Measurements from ENCODE around the gene CDH4. TPM values are rescaled to one million over a fixed set of nuclear protein-coding genes. Genes with fewer than 3 reads are reported as not detected.

Gene CDH4
- total and polyA plus RNA-seq, 4 experiments from 2014 or later = 0.39 to 1.1 (median 0.41) TPM; not detected in 1

GRCh38 chr20:61806995-61807394, 554.9 kb downstream of the CDH4 start:
- no peaks in the 10 kb centered on the region for H3K9me3 ChIP-seq (ENCODE audit: control insufficient read depth in 1 of 2, low read length in 2 of 2)
- no peak overlapping the region for H3K27ac ChIP-seq (ENCODE audit: low read depth, low read length)
- intact Hi-C loops (cut with micrococcal nuclease) = no loop called here
- Mint-ChIP-seq H3K27ac (no peak overlapping the region), H3K4me1 (peaks cover 0 to 11% (median 1%) of the 10 kb centered on the region in 4 donors), H3K27me3 (peaks cover 0 to 7% of the 10 kb centered on the region in 2 donors), H3K36me3 (no peaks in the 10 kb centered on the region), H3K9me3 (no peaks in the 10 kb centered on the region), H3K4me3 (no peak overlapping the region)
- no peaks in the 10 kb centered on the region for H3K36me3 ChIP-seq (ENCODE audit: insufficient read depth, low read length)
- no peaks in the 10 kb centered on the region for H3K27me3 ChIP-seq (ENCODE audit: insufficient read depth, low read length)
- no peaks in the 10 kb centered on the region for H3K4me1 ChIP-seq (ENCODE audit: insufficient read depth, low read length)
- H3K4me3 ChIP-seq (ENCODE audit: low read length in 2 of 2) = no peak overlapping the region
- DNase-seq = no peak
- ChIA-PET CTCF (ENCODE audit: partially characterized antibody) (no interaction called here), POLR2A (ENCODE audit: partially characterized antibody) (no interaction called here)

GRCh38 chr20:61807471-61808160, 555.6 kb downstream of the CDH4 start:
- H3K36me3 ChIP-seq (ENCODE audit: insufficient read depth, low read length) = no peaks in the 10 kb centered on the region
- DNase-seq = no peak
- Mint-ChIP-seq H3K36me3 (no peaks in the 10 kb centered on the region), H3K4me1 (peaks cover 0 to 11% (median 1%) of the 10 kb centered on the region in 4 donors), H3K27me3 (peaks cover 0 to 7% of the 10 kb centered on the region in 2 donors), H3K4me3 (no peak overlapping the region), H3K9me3 (no peaks in the 10 kb centered on the region), H3K27ac (no peak overlapping the region)
- no peaks in the 10 kb centered on the region for H3K4me1 ChIP-seq (ENCODE audit: insufficient read depth, low read length)
- H3K9me3 ChIP-seq (ENCODE audit: control insufficient read depth in 1 of 2, low read length in 2 of 2) = no peaks in the 10 kb centered on the region
- H3K27me3 ChIP-seq (ENCODE audit: insufficient read depth, low read length) = no peaks in the 10 kb centered on the region
- intact Hi-C loops (cut with micrococcal nuclease) = no loop called here
- H3K27ac ChIP-seq (ENCODE audit: low read depth, low read length) = no peak overlapping the region
- POLR2A ChIA-PET (ENCODE audit: partially characterized antibody) = no interaction called here
- CTCF ChIA-PET (ENCODE audit: partially characterized antibody) = no interaction called here
- H3K4me3 ChIP-seq (ENCODE audit: low read length in 2 of 2) = no peak overlapping the region

GRCh38 chr20:61808447-61808846, 556.4 kb downstream of the CDH4 start:
- intact Hi-C loops (cut with micrococcal nuclease) = no loop called here
- H3K36me3 ChIP-seq (ENCODE audit: insufficient read depth, low read length) = no peaks in the 10 kb centered on the region
- ChIA-PET CTCF (ENCODE audit: partially characterized antibody) (no interaction called here), POLR2A (ENCODE audit: partially characterized antibody) (no interaction called here)
- no peak overlapping the region for H3K27ac ChIP-seq (ENCODE audit: low read depth, low read length)
- peaks cover 0 to 5% of the 10 kb centered on the region in 2 donors for H3K27me3 Mint-ChIP-seq
- no peaks in the 10 kb centered on the region for H3K27me3 ChIP-seq (ENCODE audit: insufficient read depth, low read length)
- H3K4me1 Mint-ChIP-seq = peaks cover 0 to 6% (median 1%) of the 10 kb centered on the region in 4 donors
- no peaks in the 10 kb centered on the region for H3K9me3 Mint-ChIP-seq
- no peaks in the 10 kb centered on the region for H3K9me3 ChIP-seq (ENCODE audit: control insufficient read depth in 1 of 2, low read length in 2 of 2)
- no peak overlapping the region for H3K27ac Mint-ChIP-seq
- H3K4me3 Mint-ChIP-seq = no peak overlapping the region
- no peaks in the 10 kb centered on the region for H3K36me3 Mint-ChIP-seq
- DNase-seq = no peak
- H3K4me1 ChIP-seq (ENCODE audit: insufficient read depth, low read length) = no peaks in the 10 kb centered on the region
- no peak overlapping the region for H3K4me3 ChIP-seq (ENCODE audit: low read length in 2 of 2)

- no peak overlapping the region for H3K4me3 Mint-ChIP-seq
- POLR2A ChIA-PET (ENCODE audit: partially characterized antibody) = no interaction called here
- H3K4me3 ChIP-seq (ENCODE audit: low read length in 2 of 2) = no peak overlapping the region
- no peak for DNase-seq
- no peaks in the 10 kb centered on the region for H3K4me1 Mint-ChIP-seq
- no peaks in the 10 kb centered on the region for H3K36me3 ChIP-seq (ENCODE audit: insufficient read depth, low read length)
- H3K4me1 ChIP-seq (ENCODE audit: insufficient read depth, low read length) = no peaks in the 10 kb centered on the region
- no peaks in the 10 kb centered on the region for H3K27me3 ChIP-seq (ENCODE audit: insufficient read depth, low read length)
- H3K27ac ChIP-seq (ENCODE audit: low read depth, low read length) = no peak overlapping the region
- no peaks in the 10 kb centered on the region for H3K9me3 ChIP-seq (ENCODE audit: control insufficient read depth in 1 of 2, low read length in 2 of 2)
- intact Hi-C loops (cut with micrococcal nuclease) = no loop called here
- H3K36me3 Mint-ChIP-seq = no peaks in the 10 kb centered on the region
- CTCF ChIA-PET (ENCODE audit: partially characterized antibody) = no interaction called here
- H3K9me3 Mint-ChIP-seq = no peaks in the 10 kb centered on the region
- H3K27ac Mint-ChIP-seq = no peak overlapping the region
- peaks cover 0 to 3% of the 10 kb centered on the region in 2 donors for H3K27me3 Mint-ChIP-seq
These were observed 557.1 kb downstream of the CDH4 start for GRCh38 chr20:61809006-61809770.

- Mint-ChIP-seq H3K27ac (no peak overlapping the region), H3K36me3 (no peaks in the 10 kb centered on the region)
These were observed 558.1 kb downstream of the CDH4 start for GRCh38 chr20:61810066-61810737.

GRCh38 chr20:61810738-61811135, 558.7 kb downstream of the CDH4 start:
- POLR2A ChIA-PET (ENCODE audit: partially characterized antibody) = no interaction called here
- H3K4me3 ChIP-seq (ENCODE audit: low read length in 2 of 2) = no peak overlapping the region
- no peaks in the 10 kb centered on the region for H3K4me1 ChIP-seq (ENCODE audit: insufficient read depth, low read length)
- Mint-ChIP-seq H3K4me3 (no peak overlapping the region), H3K36me3 (no peaks in the 10 kb centered on the region), H3K9me3 (no peaks in the 10 kb centered on the region), H3K27me3 (no peaks in the 10 kb centered on the region), H3K4me1 (no peaks in the 10 kb centered on the region), H3K27ac (no peak overlapping the region)
- H3K27me3 ChIP-seq (ENCODE audit: insufficient read depth, low read length) = no peaks in the 10 kb centered on the region
- no peaks in the 10 kb centered on the region for H3K9me3 ChIP-seq (ENCODE audit: control insufficient read depth in 1 of 2, low read length in 2 of 2)
- no peak for DNase-seq
- no peaks in the 10 kb centered on the region for H3K36me3 ChIP-seq (ENCODE audit: insufficient read depth, low read length)
- CTCF ChIA-PET (ENCODE audit: partially characterized antibody) = no interaction called here
- no peak overlapping the region for H3K27ac ChIP-seq (ENCODE audit: low read depth, low read length)
- intact Hi-C loops (cut with micrococcal nuclease) = no loop called here

More at GRCh38 chr20:61810066-61810737, 558.1 kb downstream of the CDH4 start:
- Histone ChIP-seq H3K27ac (ENCODE audit: low read depth, low read length) (no peak overlapping the region), H3K4me1 (ENCODE audit: insufficient read depth, low read length) (no peaks in the 10 kb centered on the region), H3K4me3 (ENCODE audit: low read length in 2 of 2) (no peak overlapping the region), H3K27me3 (ENCODE audit: insufficient read depth, low read length) (no peaks in the 10 kb centered on the region), H3K36me3 (ENCODE audit: insufficient read depth, low read length) (no peaks in the 10 kb centered on the region), H3K9me3 (ENCODE audit: control insufficient read depth in 1 of 2, low read length in 2 of 2) (no peaks in the 10 kb centered on the region)
- ChIA-PET POLR2A (ENCODE audit: partially characterized antibody) (no interaction called here), CTCF (ENCODE audit: partially characterized antibody) (no interaction called here)
- no peaks in the 10 kb centered on the region for H3K4me1 Mint-ChIP-seq
- H3K27me3 Mint-ChIP-seq = no peaks in the 10 kb centered on the region
- no peak for DNase-seq
- no peaks in the 10 kb centered on the region for H3K9me3 Mint-ChIP-seq
- intact Hi-C loops (cut with micrococcal nuclease) = no loop called here
- no peak overlapping the region for H3K4me3 Mint-ChIP-seq

GRCh38 chr20:61811166-61811565, 559.1 kb downstream of the CDH4 start:
- no peak for DNase-seq
- Mint-ChIP-seq H3K4me1 (no peaks in the 10 kb centered on the region), H3K36me3 (no peaks in the 10 kb centered on the region), H3K27ac (no peak overlapping the region), H3K27me3 (no peaks in the 10 kb centered on the region), H3K4me3 (no peak overlapping the region), H3K9me3 (no peaks in the 10 kb centered on the region)
- Histone ChIP-seq H3K27ac (ENCODE audit: low read depth, low read length) (no peak overlapping the region), H3K4me1 (ENCODE audit: insufficient read depth, low read length) (no peaks in the 10 kb centered on the region), H3K4me3 (ENCODE audit: low read length in 2 of 2) (no peak overlapping the region), H3K27me3 (ENCODE audit: insufficient read depth, low read length) (no peaks in the 10 kb centered on the region), H3K9me3 (ENCODE audit: control insufficient read depth in 1 of 2, low read length in 2 of 2) (no peaks in the 10 kb centered on the region), H3K36me3 (ENCODE audit: insufficient read depth, low read length) (no peaks in the 10 kb centered on the region)
- ChIA-PET POLR2A (ENCODE audit: partially characterized antibody) (no interaction called here), CTCF (ENCODE audit: partially characterized antibody) (no interaction called here)
- intact Hi-C loops (cut with micrococcal nuclease) = no loop called here
